Astrocyte (in vitro differentiated cells and primary cell): ENCODE measurements around the gene ZFR2. TPM values are rescaled to one million over a fixed set of nuclear protein-coding genes. Genes with fewer than 3 reads are reported as not detected.

Experiments used
- DNase-seq: peaks from one replicate; pipeline ENCODE4 v3.0.0-alpha.2; 2010; ENCODE audit warnings: low read depth
- FAIRE-seq: peaks from 2 replicates; lab custom pipeline; 2011; peaks lifted over from hg19 to GRCh38; lab: Jason Lieb, UNC
- H2AFZ ChIP-seq: 2 replicates; pipeline ENCODE4 v1.6.0; 2012; ENCODE audit warnings: low read depth, low read length, inconsistent platforms
- H3K27ac ChIP-seq: 2 replicates; pipeline ENCODE4 v1.5.1; 2011; ENCODE audit warnings: low read depth, low read length, inconsistent platforms
- H3K27me3 ChIP-seq: 2 replicates; pipeline ENCODE4 v1.6.0; 2011; ENCODE audit warnings: low read length, inconsistent platforms; ENCODE audit not compliant: insufficient read depth
- H3K36me3 ChIP-seq: 2 replicates; pipeline ENCODE4 v1.5.1; 2011; ENCODE audit warnings: low read length, inconsistent platforms; ENCODE audit not compliant: insufficient read depth
- H3K4me1 ChIP-seq: 2 replicates; pipeline ENCODE4 v1.5.1; 2011; ENCODE audit warnings: low read length, inconsistent platforms; ENCODE audit not compliant: insufficient read depth
- H3K4me2 ChIP-seq: 2 replicates; pipeline ENCODE4 v1.6.0; 2012; ENCODE audit warnings: low read length, inconsistent platforms
- H3K4me3 ChIP-seq: 2 replicates; pipeline ENCODE4 v1.5.1; 2011; ENCODE audit warnings: low read depth, mild to moderate bottlenecking, low read length, inconsistent platforms; ENCODE audit not compliant: insufficient read depth
- H3K79me2 ChIP-seq: 2 replicates; pipeline ENCODE4 v1.6.0; 2012; ENCODE audit warnings: mild to moderate bottlenecking, low read length, inconsistent platforms; ENCODE audit not compliant: insufficient read depth
- H3K9ac ChIP-seq: 2 replicates; pipeline ENCODE4 v1.6.0; 2012; ENCODE audit warnings: mild to moderate bottlenecking, low read length, inconsistent platforms
- H3K9me3 ChIP-seq: 2 replicates; pipeline ENCODE4 v1.5.1; 2012; ENCODE audit warnings: low read depth, mild to moderate bottlenecking, low read length, inconsistent platforms; ENCODE audit not compliant: insufficient read depth
- H4K20me1 ChIP-seq: 2 replicates; pipeline ENCODE4 v1.6.0; 2012; ENCODE audit warnings: low read length, inconsistent platforms; ENCODE audit not compliant: insufficient read depth
- H3K27ac Mint-ChIP-seq: one replicate; pipeline ENCODE4 v1.8.0; 2021; ENCODE audit warnings: mild to moderate bottlenecking, mixed read lengths; ENCODE audit not compliant: unreplicated experiment
- H3K27me3 Mint-ChIP-seq: one replicate; pipeline ENCODE4 v1.8.0; 2021; ENCODE audit warnings: low read depth, mixed read lengths; ENCODE audit not compliant: unreplicated experiment
- H3K36me3 Mint-ChIP-seq: one replicate; pipeline ENCODE4 v1.8.0; 2021; ENCODE audit warnings: low read depth, mixed read lengths; ENCODE audit not compliant: unreplicated experiment
- H3K4me1 Mint-ChIP-seq: one replicate; pipeline ENCODE4 v1.8.0; 2021; ENCODE audit warnings: low read depth, mixed read lengths; ENCODE audit not compliant: unreplicated experiment
- H3K4me3 Mint-ChIP-seq: one replicate; pipeline ENCODE4 v1.8.0; 2021; ENCODE audit warnings: mild to moderate bottlenecking, moderate library complexity, mixed read lengths; ENCODE audit not compliant: unreplicated experiment
- H3K9me3 Mint-ChIP-seq: one replicate; pipeline ENCODE4 v1.8.0; 2021; ENCODE audit warnings: mild to moderate bottlenecking, mixed read lengths; ENCODE audit not compliant: unreplicated experiment
- CTCF ChIP-seq: IDR thresholded peaks from 2 replicates; pipeline ENCODE4 v1.5.1; 2011; ENCODE audit warnings: low read depth, mild to moderate bottlenecking, inconsistent platforms, low read length, moderate library complexity; ENCODE audit not compliant: insufficient read depth
- EZH2 ChIP-seq: IDR thresholded peaks from 2 replicates; pipeline ENCODE4 v1.6.1; 2012; ENCODE audit warnings: mild to moderate bottlenecking, low read length, inconsistent platforms; ENCODE audit not compliant: insufficient read depth
- total RNA-seq: library from RNA; stranded (reverse); gene quantifications from 2 replicates; pipeline ENCODE4 v1.2.1, GENCODE V29; 2021

Gene ZFR2
- total RNA-seq, 1 donor from 2014 or later, result 2.0 TPM

- H3K9me3 Mint-ChIP-seq, result no peaks in the 10 kb centered on the region
- no peak overlapping the region for H3K27ac Mint-ChIP-seq
- Histone ChIP-seq H3K9ac (no peak overlapping the region), H3K4me3 (no peak overlapping the region), H2AFZ (no peak overlapping the region), H4K20me1 (no peaks in the 10 kb centered on the region), H3K27ac (no peak overlapping the region), H3K27me3 (peaks cover 20% of the 10 kb centered on the region), H3K4me2 (no peak overlapping the region), H3K4me1 (peaks cover 8% of the 10 kb centered on the region), H3K79me2 (no peaks in the 10 kb centered on the region), H3K36me3 (no peaks in the 10 kb centered on the region), H3K9me3 (no peaks in the 10 kb centered on the region)
- no peak for TF ChIP-seq CTCF
- TF ChIP-seq EZH2, result no peak
- DNase-seq (no peak), FAIRE-seq (no peak)
- no peaks in the 10 kb centered on the region for H3K4me1 Mint-ChIP-seq
- H3K27me3 Mint-ChIP-seq, result peaks cover 37% of the 10 kb centered on the region
- no peaks in the 10 kb centered on the region for H3K36me3 Mint-ChIP-seq
- no peak overlapping the region for H3K4me3 Mint-ChIP-seq
These were observed 64.4 kb downstream of the ZFR2 start for GRCh38 chr19:3804429-3804828.

GRCh38 chr19:3803986-3804385 lies 64.9 kb downstream of the ZFR2 start:
- DNase-seq, result no peak
- Mint-ChIP-seq H3K9me3 (no peaks in the 10 kb centered on the region), H3K4me1 (no peaks in the 10 kb centered on the region), H3K4me3 (no peak overlapping the region), H3K27ac (no peak overlapping the region), H3K27me3 (peaks cover 42% of the 10 kb centered on the region), H3K36me3 (no peaks in the 10 kb centered on the region)
- Histone ChIP-seq H3K36me3 (no peaks in the 10 kb centered on the region), H2AFZ (no peak overlapping the region), H3K4me2 (no peak overlapping the region), H3K4me1 (peaks cover 8% of the 10 kb centered on the region), H3K27me3 (peaks cover 25% of the 10 kb centered on the region), H4K20me1 (no peaks in the 10 kb centered on the region), H3K9ac (no peak overlapping the region), H3K9me3 (no peaks in the 10 kb centered on the region), H3K27ac (no peak overlapping the region), H3K4me3 (no peak overlapping the region), H3K79me2 (no peaks in the 10 kb centered on the region)
- no peak for FAIRE-seq
- TF ChIP-seq EZH2 (no peak), CTCF (no peak)

- Histone ChIP-seq H3K79me2 (no peaks in the 10 kb centered on the region), H3K9ac (no peak overlapping the region), H3K9me3 (no peaks in the 10 kb centered on the region), H3K4me2 (no peak overlapping the region), H3K36me3 (no peaks in the 10 kb centered on the region), H2AFZ (no peak overlapping the region), H3K27ac (no peak overlapping the region), H3K27me3 (peaks cover 25% of the 10 kb centered on the region), H3K4me1 (peaks cover 8% of the 10 kb centered on the region), H3K4me3 (no peak overlapping the region), H4K20me1 (no peaks in the 10 kb centered on the region)
- FAIRE-seq (no peak), DNase-seq (no peak)
- no peaks in the 10 kb centered on the region for H3K36me3 Mint-ChIP-seq
- H3K4me3 Mint-ChIP-seq, result no peak overlapping the region
- no peaks in the 10 kb centered on the region for H3K4me1 Mint-ChIP-seq
- H3K27ac Mint-ChIP-seq, result no peak overlapping the region
- H3K9me3 Mint-ChIP-seq, result no peaks in the 10 kb centered on the region
- peaks cover 43% of the 10 kb centered on the region for H3K27me3 Mint-ChIP-seq
- TF ChIP-seq CTCF (no peak), EZH2 (no peak)
These were observed 65.5 kb downstream of the ZFR2 start for GRCh38 chr19:3803114-3803888.
